GM18858 (cell line): ENCODE results near the gene MGMT.

ENCODE experiments used
- ATAC-seq: cut with Tn5 transposase; IDR thresholded peaks from one replicate; pipeline ENCODE4 v1.9.1; 2021; ENCODE audit not compliant: unreplicated experiment

MGMT gene

DNA sequence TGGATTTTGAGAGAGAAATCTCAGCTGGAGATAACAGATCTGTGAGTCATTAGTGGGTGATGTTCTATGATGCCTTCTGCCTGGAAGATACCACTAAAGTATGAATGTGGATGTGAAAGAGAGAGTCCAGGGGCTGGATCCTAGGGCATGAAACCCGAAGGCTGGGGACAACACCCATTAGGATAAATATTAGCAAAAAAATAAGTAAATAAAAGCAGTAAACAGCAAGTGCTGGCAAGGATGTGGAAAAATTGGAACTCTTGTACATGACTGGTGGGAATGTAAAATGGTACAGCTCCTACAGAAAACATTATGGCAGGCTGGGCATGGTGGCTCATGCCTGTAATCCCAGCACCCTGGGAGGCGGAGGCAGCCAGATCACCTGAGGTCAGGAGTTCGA, 16.6 kb upstream of the MGMT start:
- no peak for ATAC-seq

DNA sequence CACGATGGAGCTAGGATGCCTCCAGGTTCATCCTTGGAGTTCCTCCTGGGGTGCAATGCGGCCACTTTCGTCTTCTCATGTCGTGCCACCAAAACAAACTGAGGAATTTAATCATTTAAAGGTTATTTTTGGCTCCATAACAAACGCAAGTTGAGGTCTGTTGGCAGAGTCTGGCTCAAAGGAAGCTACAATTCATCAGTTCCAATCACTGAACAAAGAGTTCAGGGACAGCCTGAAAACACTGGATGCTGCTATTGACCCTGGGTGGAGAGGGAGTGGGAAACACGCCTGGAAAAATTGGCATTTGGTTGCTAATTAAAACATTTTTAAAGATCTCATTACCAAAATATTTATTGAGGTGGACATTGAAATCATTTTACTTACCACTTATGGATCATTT, 11.4 kb upstream of the MGMT start:
- ATAC-seq = no peak

DNA sequence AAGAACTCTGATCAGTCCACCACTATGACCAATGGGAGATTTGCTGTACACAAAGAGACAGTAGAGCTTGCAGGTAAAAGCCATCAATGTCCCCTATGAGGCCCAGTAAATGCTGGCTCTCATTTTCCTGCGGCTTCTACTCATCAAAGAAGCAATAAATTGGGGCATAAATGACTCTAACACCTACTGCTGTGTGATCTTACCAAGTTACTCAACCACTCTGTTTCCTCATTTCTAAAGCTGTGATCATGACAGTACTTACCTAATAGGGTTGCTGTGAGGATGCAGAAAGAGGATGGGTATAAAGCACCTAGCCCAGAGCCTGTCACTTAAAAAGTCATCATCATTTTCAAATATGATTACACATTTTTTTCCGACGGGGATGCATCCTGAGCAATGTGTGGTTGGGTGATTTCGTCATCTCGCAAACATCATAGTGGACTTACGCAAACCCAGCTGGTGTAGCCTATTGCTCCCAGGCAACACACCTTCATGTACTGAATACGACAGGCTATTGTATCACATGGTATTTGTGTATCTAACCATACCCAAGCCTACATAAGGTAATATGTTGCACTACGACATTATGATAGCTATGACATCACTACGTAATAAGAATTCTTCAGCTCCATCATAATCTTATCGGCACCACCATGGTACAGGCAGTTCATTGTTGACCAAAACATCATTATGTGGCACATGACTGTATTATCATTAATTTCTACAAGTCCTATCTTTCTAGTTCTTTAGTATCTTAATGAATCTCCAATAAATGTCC, 7.1 kb upstream of the MGMT start:
- ATAC-seq = no peak

DNA sequence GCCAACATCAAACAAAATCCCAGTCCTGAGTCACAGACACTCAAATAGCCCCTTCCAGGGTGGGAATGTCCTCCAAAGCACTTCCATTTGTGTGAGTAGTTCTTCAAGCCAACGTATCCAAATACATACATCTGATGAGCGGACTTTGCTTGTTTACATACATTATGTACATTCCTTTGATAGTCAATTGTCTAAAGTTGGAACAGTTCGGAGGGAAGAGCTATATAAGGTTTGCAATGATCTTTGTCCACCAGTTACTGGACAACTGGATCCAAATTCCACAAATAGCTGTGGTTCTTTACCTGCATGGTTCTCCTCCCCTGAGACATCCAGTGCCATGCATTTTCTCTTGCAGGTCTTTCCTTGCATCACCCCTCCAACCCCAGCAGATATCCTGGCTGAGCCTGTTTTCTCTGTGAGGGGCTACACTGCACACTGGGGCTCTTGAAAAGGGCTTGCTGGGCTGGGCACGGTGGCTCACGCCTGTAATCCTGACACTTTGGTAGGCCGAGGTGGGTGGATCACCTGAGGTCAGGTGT, 4.7 kb upstream of the MGMT start:
- no peak for ATAC-seq

DNA sequence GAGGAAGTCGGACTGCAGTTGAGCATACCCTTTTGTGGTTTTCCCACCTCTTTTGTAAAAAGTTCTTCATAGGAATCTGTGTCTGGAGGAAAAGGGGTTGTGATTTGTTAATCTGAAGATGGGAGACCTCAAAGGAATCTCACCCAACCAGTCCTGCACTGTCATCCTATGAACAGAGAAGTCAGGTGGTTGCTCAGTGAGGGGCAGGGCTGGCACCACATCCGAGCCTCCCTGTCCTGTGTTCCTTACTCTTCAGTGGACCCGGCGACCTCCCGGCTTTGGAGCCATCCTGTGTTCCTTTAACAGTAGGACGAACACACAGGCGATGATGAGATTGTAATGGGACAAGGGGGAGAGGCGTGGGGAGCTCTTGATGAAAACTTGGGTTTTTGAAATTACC, 2.8 kb upstream of the MGMT start:
- ATAC-seq = no peak

DNA sequence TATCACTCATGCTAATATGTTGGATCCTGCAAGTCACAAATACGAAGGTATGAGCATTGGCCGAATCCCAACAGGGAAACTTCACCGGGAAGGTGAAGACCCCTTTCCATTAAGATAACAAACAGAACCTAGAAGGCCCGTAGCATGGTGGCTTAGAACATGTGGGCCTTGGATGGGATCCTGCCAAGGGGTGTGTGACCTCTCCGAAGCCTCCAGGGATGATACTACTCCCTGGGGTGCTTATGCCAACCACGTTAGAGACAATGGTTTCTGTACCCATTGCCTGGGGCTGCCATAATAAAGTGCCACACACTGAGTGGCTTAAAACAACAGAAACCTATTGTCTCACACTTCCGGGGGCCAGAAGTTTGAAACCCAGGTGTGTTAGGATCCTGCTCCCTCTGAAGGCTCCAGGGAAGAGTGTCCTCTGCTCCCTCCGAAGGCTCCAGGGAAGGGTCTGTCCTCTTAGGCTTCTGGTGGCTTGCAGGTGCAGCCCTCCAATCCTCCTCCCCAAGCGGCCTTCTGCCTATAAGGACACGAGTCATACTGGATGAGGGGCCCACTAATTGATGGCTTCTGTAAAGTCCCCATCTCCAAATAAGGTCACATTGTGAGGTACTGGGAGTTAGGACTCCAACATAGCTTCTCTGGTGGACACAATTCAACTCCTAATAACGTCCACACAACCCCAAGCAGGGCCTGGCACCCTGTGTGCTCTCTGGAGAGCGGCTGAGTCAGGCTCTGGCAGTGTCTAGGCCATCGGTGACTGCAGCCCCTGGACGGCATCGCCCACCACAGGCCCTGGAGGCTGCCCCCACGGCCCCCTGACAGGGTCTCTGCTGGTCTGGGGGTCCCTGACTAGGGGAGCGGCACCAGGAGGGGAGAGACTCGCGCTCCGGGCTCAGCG, 992 bp upstream of the MGMT start:
- ATAC-seq = no peak

DNA sequence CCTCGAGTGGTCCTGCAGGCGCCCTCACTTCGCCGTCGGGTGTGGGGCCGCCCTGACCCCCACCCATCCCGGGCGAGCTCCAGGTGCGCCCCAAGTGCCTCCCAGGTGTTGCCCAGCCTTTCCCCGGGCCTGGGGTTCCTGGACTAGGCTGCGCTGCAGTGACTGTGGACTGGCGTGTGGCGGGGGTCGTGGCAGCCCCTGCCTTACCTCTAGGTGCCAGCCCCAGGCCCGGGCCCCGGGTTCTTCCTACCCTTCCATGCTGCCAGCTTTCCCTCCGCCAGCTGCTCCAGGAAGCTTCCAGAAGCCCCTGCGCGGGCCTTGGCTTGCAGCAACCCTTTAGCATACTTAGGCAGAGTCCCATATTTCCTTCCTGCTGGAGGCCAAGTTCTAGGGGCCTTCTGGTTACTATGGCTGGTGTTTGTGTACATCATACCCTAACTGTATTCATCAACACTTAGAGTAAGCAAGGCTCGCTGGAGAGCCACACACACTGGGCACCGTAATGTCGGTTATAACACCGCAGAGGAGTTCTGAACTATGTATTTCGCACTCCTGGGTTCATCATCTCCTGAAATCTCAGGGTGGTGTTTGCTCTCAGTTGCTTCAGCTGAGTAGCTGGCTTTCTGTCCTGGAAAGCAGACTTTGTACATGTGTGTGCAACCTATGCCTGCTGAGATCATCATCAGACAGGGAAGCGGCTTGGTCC, 471 bp downstream of the MGMT start:
- peak; percentile 1 for ATAC-seq

DNA sequence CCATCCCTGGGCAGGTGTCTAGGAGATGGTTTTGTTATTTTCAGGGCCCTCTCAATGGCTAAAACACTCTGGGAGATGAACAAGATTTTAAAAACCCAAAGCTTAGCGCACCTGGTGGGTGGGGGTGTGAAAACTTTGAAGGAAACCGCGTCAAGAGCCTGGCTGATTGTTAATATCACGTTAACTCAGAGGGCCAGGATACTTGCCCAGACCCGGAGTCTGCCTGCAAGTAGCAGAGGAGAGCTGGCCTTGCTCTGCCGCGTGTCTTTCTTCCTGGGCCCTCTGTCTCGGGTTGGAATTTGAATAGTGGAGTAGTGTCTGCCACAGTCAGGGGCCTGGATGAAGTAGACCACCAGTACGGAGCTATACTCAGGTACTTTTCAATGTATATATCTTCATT, 1.1 kb downstream of the MGMT start:
- ATAC-seq = no peak

DNA sequence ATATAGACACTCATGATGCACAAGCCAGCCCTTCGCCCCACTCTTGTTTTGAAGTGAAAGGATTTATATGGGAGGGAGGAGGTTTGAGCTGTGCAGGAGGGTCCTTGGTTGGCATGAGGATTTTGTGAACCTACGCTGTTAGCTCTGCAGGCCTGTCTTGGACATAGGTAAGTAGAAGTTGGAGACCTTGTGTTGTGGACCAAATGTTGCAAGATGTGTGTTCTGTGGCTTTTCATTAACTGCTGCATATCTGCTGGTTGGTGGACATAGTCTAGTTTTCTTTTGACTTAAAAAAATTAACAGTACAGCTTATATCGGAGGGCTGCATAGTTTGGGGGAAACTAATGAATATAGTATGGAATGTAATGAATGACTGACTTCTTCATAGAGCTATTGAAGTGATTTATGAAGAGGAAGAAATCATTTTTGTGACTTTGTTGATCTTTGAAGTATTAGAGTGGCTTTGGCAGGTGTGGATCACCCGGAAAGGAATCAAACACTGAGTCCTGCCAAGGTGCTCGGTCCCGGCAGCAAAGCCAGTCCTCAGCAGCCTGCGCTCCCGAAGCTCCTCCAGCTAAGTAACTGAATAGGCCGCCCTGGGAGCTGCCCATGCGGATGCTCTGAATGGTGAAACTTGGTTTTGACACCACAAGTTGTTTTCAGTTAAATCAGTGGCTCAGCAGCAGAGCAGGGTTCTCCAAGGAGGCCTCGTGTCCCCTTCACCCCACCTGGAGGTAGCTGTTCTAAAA, 3.2 kb downstream of the MGMT start:
- ATAC-seq = no peak

DNA sequence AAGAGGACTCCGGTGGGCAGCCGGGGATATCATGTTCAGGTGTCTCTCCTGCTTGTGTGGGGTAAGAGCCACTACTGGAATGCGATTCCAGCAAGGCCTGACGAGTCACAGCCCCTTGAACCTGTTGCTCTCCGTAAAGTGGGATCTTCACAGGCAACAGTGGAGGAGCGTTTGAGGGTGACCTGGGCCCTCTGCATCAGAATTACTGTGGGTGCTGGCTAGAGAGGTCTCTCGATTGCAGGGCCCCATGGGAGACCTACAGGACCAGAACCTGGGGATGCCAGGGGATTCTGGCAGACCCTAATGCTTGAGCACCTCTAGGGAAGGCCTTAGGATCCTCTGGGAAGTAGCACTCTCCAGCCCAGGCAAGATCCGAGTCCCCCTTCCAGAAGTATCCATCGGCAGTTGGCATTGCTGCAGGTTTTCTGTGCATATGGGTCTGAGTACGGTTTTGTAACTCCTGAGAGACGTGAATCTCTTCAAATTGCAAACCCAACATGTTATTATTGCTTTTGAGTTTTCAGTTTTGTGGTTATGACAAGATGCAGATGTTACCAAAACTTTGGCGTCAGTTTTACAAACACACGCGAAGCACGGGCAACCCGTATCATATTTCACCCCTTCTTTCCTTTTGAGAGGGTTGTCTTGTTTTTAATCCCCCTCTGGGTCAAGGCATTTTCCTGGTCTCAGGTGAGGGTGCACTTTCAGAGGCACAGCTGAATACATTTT, 4.6 kb downstream of the MGMT start:
- ATAC-seq = no peak

DNA sequence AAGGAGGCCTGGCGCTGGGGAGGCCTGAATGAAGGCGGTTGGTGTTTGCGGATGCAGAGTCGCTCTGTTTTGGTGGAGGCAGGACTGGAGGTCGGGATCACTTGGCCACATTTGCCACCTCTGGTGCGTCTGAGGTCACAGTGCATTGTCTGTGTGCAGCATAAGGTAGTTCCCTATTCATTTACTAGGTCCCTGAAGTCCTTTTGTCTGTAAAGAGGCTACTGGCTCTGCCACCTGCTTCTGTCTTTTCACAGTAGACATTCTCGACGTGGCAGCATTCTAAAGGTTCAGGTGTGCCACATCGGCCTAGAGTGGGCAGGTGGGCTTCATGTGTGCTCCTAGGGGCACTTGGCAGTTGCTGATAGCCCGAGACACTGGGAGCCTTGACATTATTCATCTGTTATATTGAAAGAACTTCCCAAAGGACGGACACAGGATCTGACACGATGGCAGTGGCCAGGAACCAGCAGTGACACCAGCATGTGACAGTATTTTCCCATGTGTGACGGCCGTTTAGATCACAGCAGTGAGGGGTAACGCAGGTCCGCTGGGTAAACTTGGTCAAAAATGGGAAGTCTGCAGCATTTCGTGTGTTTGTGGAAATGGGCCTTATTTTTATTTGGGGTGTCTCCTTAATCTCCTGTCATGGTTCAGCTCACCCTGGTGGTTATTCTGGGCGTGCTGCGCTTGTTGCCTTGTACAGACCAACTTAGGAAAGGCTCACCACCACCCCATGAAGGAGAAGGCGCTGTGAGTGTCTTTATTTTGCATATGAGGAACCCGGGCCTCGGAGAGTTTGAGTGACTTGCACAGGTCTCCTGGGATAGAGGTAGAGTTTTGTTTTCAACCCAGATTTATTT, 5.9 kb downstream of the MGMT start:
- ATAC-seq = no peak

DNA sequence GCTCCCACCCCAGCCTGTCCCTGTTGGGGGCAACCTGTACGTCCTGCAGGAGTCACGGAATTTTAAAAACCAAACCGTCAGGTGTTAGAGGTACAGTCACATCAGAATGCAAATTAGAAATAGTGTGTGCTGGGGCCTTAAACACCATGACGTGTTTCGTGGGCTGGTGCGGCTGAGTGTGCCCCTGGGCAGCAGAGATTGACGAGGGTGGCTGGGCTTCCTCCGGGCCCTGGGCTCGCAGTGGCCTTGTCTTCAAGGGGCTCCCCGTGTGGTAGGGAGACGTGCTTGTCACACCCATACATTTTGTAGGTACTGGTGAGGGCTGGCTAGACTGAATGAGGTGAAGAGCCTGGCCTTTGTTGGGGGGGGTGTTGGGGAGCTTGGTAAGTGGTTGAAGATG, 7.6 kb downstream of the MGMT start:
- no peak for ATAC-seq

DNA sequence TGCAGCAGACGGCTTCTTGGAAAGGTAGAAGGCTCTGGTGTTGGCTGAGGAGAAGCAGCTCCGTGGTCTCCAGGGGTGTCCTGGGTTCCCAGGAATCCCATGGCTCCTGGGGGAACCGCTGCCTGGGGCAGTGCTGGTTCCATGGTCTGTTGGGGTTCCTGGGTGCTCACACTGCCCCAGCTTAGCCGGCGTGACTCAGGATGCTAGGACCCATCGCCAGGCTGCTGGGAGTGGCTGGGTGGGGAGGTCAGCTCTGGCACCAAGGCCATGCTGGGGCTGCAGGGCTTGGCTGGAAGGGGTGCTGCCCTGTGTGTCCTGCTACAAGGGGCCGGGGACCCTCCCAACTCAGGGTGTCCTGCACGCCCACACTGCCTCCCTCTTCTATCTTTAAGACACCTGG, 9.4 kb downstream of the MGMT start:
- ATAC-seq = no peak

DNA sequence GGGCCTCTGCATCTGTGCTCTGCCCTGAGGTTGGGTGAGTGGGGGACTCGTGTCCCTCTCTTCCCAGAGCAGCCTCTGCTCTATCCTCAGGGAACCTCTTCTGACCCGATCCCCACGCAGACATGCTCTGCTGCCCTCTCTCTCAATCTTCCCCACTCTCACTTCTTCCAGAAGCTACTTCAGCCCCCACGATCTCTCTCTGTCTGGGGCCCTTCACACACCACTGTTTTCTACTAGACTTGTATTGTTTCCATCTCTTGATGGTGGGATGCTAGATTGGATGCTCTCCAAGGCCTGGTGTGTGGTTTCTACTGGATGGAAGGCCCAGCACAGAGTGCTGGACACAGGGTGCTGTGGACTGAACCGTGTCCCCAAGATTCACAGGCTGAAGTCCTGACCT, 10.0 kb downstream of the MGMT start:
- no peak for ATAC-seq

DNA sequence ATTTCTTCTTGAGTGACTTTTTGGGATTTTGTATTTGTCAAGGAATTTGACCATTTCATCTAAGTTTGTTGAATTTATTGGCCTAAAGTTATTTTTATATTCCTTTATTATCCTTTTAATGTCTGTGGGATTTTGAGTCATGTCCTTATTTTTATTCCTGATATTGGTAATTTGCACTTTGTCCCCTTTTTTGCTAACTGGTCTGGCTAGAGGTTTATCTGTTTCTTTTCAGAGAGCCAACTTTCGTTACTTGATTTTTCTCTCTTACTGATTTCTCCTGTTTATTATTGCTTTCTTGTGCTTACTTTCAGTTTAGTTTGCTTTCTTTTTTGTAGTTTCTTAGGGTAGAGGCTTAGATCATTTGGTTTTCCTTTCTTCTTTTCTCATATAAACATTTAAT, 14.6 kb downstream of the MGMT start:
- ATAC-seq = no peak

DNA sequence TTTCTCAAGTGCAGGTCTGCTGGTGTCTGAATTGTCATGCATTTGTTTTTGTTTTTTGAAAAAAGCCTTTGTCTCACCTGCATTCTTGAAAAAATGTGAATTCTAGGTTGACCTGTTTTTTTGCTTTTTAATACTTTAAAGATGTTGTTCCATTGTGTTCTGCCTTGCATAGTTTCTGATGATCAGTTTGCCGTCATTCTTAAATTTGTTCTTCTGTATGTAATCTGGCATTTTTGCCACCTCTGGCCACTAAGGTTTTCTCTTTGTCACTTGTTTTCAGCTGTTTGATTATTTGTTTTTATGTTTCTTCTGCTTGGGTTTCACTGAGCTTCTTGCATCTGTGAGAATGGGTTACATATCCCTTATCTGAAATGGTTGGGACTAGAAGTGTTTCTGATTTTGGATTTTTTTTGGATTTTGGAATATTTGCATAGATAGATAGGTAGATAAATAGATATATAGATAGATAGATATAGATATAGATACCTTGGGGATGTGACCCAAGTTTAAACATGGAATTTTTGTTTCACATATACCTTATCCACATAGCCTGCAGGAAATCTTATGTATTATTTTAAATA, 16.5 kb downstream of the MGMT start:
- ATAC-seq = no peak

DNA sequence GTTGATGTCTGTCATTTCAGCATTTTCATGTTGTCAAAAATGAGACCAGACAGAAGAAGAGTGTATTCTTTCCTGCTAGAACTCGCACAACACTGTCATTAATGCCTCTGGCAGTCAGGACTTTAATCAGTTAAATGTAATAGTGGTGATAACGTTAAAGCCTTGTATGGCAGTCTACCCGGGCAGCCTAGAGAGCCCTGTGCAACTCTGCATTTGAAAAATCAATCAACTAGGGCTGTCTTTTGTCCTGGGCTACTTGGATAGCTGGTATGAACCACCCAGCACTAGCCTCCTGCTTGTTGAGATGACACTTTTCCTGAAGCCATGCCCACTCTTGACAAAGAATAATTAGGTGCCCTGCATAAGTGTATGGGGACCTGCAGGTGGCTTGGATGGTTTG, 19.8 kb downstream of the MGMT start:
- ATAC-seq = no peak

DNA sequence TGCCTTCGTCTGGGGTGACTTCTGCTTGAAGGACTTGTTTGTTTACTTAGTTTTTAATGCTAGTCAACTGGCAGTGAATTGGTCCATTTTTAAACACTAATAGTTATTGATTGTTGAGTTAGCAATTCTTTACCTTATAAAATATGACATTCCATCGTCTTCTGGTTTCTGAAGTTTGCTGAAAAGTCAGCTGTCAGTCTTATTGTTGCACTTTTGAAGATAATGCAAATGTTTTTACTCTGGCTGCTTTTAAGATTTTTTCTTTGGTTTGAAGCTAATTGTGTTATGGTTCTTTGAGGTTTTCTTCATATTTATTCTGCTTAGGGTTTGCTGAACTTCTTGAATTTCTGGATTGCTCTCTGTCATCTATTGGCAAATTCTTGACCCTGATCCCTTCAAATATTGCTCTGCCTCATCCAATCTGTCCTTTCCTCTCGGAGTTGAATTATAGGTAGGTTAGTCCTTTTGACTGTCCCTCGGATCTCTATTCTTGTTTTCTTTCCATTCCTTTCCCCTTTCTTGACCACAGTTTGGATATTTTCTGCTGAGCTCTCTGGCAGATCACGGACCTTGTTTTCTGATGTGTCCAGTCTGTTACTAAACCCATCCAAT, 24.2 kb downstream of the MGMT start:
- no peak for ATAC-seq
